Endothelial cell of umbilical vein (primary cell): ENCODE data around the gene ACSS2. TPM values are rescaled to one million over a fixed set of nuclear protein-coding genes. Genes with fewer than 3 reads are reported as not detected.

Experiments used
- BruUV-seq: library from RNA; stranded (reverse); fragments of 400-500 nt; replicated peaks from 2 replicates; lab custom pipeline; 2021; lab: Mats Ljungman, UMichigan
- CTCF ChIA-PET: fragments of 300-600, 350-600 bp; sonication (Branson Sonifier 250); formaldehyde crosslinking; loops from one replicate; lab custom pipeline; 2021; ENCODE audit warnings: antibody characterized with exemption, inconsistent platforms; lab: Charles Lee
- POLR2A ChIA-PET: fragments of 300-600, 350-600 bp; sonication (Branson Sonifier 250); formaldehyde crosslinking; loops from one replicate; lab custom pipeline; 2021; ENCODE audit warnings: antibody characterized with exemption, inconsistent platforms; lab: Charles Lee
- DNase-seq: peaks from one replicate; pipeline ENCODE4 v3.0.0-alpha.2; 2011; ENCODE audit warnings: low read depth, low spot score
- FAIRE-seq: peaks from 2 replicates; lab custom pipeline; 2011; peaks lifted over from hg19 to GRCh38; lab: Jason Lieb, UNC
- H2AFZ ChIP-seq: 2 replicates; pipeline ENCODE4 v1.6.0; 2012; ENCODE audit warnings: low read depth, low read length, control low read depth, inconsistent platforms
- H3K27ac ChIP-seq: 2 replicates; pipeline ENCODE4 v1.5.1; 2011; ENCODE audit warnings: low read depth, mild to moderate bottlenecking, control low read depth, low read length, moderate library complexity; ENCODE audit not compliant: insufficient read depth
- H3K27me3 ChIP-seq, 2 experiments: 2 replicates each; pipeline versions ENCODE4 v1.6.0 to v1.6.1; 2011; ENCODE audit warnings: low read length in 2 of 2, mixed read lengths in 1 of 2; ENCODE audit not compliant: control insufficient read depth in 2 of 2, insufficient read depth in 2 of 2
- H3K36me3 ChIP-seq, 2 experiments: 2 replicates in 1 of 2; 3 replicates in 1 of 2; pipeline ENCODE4 v1.5.1; 2011; ENCODE audit warnings: low read length in 2 of 2, mild to moderate bottlenecking in 1 of 2, moderate library complexity in 1 of 2; ENCODE audit not compliant: control insufficient read depth in 2 of 2, insufficient read depth in 2 of 2; ENCODE audit errors: extremely low read depth in 1 of 2
- H3K4me1 ChIP-seq: 3 replicates; pipeline ENCODE4 v1.5.1; 2011; ENCODE audit warnings: mild to moderate bottlenecking, low read length; ENCODE audit not compliant: control insufficient read depth, insufficient read depth; ENCODE audit errors: extremely low read depth
- H3K4me2 ChIP-seq: 2 replicates; pipeline ENCODE4 v1.6.1; 2011; ENCODE audit warnings: low read length, control low read depth, mixed read lengths; ENCODE audit not compliant: insufficient read depth
- H3K4me3 ChIP-seq, 3 experiments: fragments of 200-600 bp in 1 of 3; sonication (generic), shearing (Covaris generic) in 1 of 3; replicated peaks in 1 of 3; 2 replicates each; pipeline ENCODE4 v1.5.1; 2011 to 2016; ENCODE audit warnings: control low read depth in 3 of 3, low read length in 3 of 3, mild to moderate bottlenecking in 2 of 3, inconsistent platforms in 1 of 3, low read depth in 1 of 3, moderate library complexity in 1 of 3; ENCODE audit not compliant: insufficient read depth in 1 of 3
- H3K79me2 ChIP-seq: 2 replicates; pipeline ENCODE4 v1.6.0; 2012; ENCODE audit warnings: low read length, inconsistent platforms; ENCODE audit not compliant: control insufficient read depth, insufficient read depth
- H3K9ac ChIP-seq: replicated peaks from 2 replicates; pipeline ENCODE3; 2011; ENCODE audit warnings: low read length, control low read depth; ENCODE audit not compliant: insufficient read depth; ENCODE audit errors: extremely low read depth
- H3K9me1 ChIP-seq: replicated peaks from 3 replicates; pipeline ENCODE4 v1.6.0; 2011; ENCODE audit warnings: mild to moderate bottlenecking, low read length; ENCODE audit not compliant: control insufficient read depth, insufficient read depth; ENCODE audit errors: extremely low read depth
- H3K9me3 ChIP-seq: replicated peaks from 2 replicates; pipeline ENCODE4 v1.5.1; 2012; ENCODE audit warnings: low read length, inconsistent platforms; ENCODE audit not compliant: control insufficient read depth, insufficient read depth
- H4K20me1 ChIP-seq: replicated peaks from 2 replicates; pipeline ENCODE3; 2011; ENCODE audit warnings: mild to moderate bottlenecking, low read length; ENCODE audit not compliant: control insufficient read depth, insufficient read depth; ENCODE audit errors: extremely low read depth
- CTCF ChIP-seq, 2 donors: IDR thresholded peaks; 1 replicate in 1 of 2; 2 replicates in 1 of 2; pipeline ENCODE4 v1.5.1; 2011; ENCODE audit warnings: low read length in 2 of 2, mild to moderate bottlenecking in 2 of 2, moderate library complexity in 2 of 2, control low read depth in 1 of 2, inconsistent platforms in 1 of 2, low read depth in 1 of 2; ENCODE audit not compliant: insufficient read depth in 1 of 2; ENCODE audit errors: extremely low read depth in 1 of 2
- EZH2 ChIP-seq: IDR thresholded peaks from 2 replicates; pipeline ENCODE4 v1.6.1; 2012; ENCODE audit warnings: borderline replicate concordance, low read depth, mild to moderate bottlenecking, moderate library complexity, low read length, inconsistent platforms; ENCODE audit not compliant: severe bottlenecking
- FOS ChIP-seq: IDR thresholded peaks from 2 replicates; pipeline ENCODE4 v1.6.1; 2011; ENCODE audit warnings: mild to moderate bottlenecking, low read length, moderate library complexity, borderline replicate concordance; ENCODE audit not compliant: insufficient read depth
- GATA2 ChIP-seq: IDR thresholded peaks from 2 replicates; pipeline ENCODE4 v1.7.0; 2011; ENCODE audit warnings: low read depth, mild to moderate bottlenecking, moderate library complexity, mixed read lengths, low read length; ENCODE audit not compliant: insufficient read length, insufficient read depth
- JUN ChIP-seq: IDR thresholded peaks from 2 replicates; pipeline ENCODE4 v1.6.1; 2011; ENCODE audit warnings: borderline replicate concordance, low read depth; ENCODE audit not compliant: insufficient read length, insufficient read depth
- MAX ChIP-seq: IDR thresholded peaks from 2 replicates; pipeline ENCODE4 v1.6.1; 2011; ENCODE audit not compliant: insufficient read depth, insufficient read length
- MYC ChIP-seq: IDR thresholded peaks from one replicate; pipeline ENCODE4 v1.6.1; 2011; ENCODE audit warnings: mild to moderate bottlenecking, low read depth, low read length
- POLR2A ChIP-seq: IDR thresholded peaks from 2 replicates; pipeline ENCODE4 v1.6.1; 2012; ENCODE audit warnings: low read depth, mild to moderate bottlenecking, control low read depth, low read length
- POLR2AphosphoS5 ChIP-seq: IDR thresholded peaks from 2 replicates; pipeline ENCODE4 v1.6.1; 2012; ENCODE audit warnings: low read depth, mild to moderate bottlenecking, control low read depth, low read length, moderate library complexity; ENCODE audit not compliant: insufficient read depth
- dilution Hi-C: fragments of 300-500 bp; cut with MboI; formaldehyde crosslinking; loops from one replicate; pipeline ENCODE4 v1.15.0; 2019; ENCODE audit warnings: low sequenced_read_pairs; ENCODE audit not compliant: extremely low pct_ligation_motif_present
- intact Hi-C: fragments of 100-400 bp; cut with micrococcal nuclease; formaldehyde crosslinking; loops from one replicate; pipeline ENCODE4 v1.10.0; 2022
- polyA plus RNA-seq, 4 experiments: library from polyadenylated mRNA; depleted of rRNA in 3 of 4; stranded (reverse) in 3 of 4; unstranded in 1 of 4; fragments of >200 nt; gene quantifications; 2 replicates each; pipeline versions ENCODE4 v1.2.1 to v1.2.3, GENCODE V29; 2011 to 2012; ENCODE audit warnings: missing spikeins in 1 of 4
- total RNA-seq: library from RNA; stranded (reverse); gene quantifications from 2 replicates; pipeline ENCODE4 v1.2.3, GENCODE V29; 2021

Gene ACSS2
- total and polyA plus RNA-seq, 2 donors (not counting 3 experiments of a cell fraction or from before 2014, with no cell fraction given), result 40.7 to 42.3 TPM

- no peak for DNase-seq
Observed at GRCh38 chr20:34940081-34940481, 63.7 kb downstream of the ACSS2 start.

More at GRCh38 chr20:34940081-34940481, 63.7 kb downstream of the ACSS2 start:
- CTCF ChIA-PET, result interaction anchor here (1.8 kb wide), 1 partner anchor 170 kb away, joined by 4 read pairs; no protein-coding TSS in a partner anchor
- H3K27ac ChIP-seq, result no peak overlapping the region
- no peak overlapping the region for H3K4me3 ChIP-seq
- peaks cover 2 to 8% of the 10 kb centered on the region in 2 experiments for H3K36me3 ChIP-seq
- peaks cover 13% of the 10 kb centered on the region for H3K4me1 ChIP-seq
- no peak for FAIRE-seq
- no peaks in the 10 kb centered on the region for H4K20me1 ChIP-seq
- peaks cover 2% of the 10 kb centered on the region for H3K9me1 ChIP-seq
- H3K9me3 ChIP-seq, result no peaks in the 10 kb centered on the region
- no peak for TF ChIP-seq CTCF (IDR thresholded peaks at IDR 0.05; ENCODE audit: extremely low read depth in 1 of 2, insufficient read depth in 1 of 2, low read depth in 1 of 2, low read length in 2 of 2)
- no peak for TF ChIP-seq MAX
- no peak for TF ChIP-seq EZH2
- no peak for TF ChIP-seq POLR2A
- no peak for TF ChIP-seq JUN
- TF ChIP-seq FOS, result no peak
- no peak for TF ChIP-seq MYC
- TF ChIP-seq POLR2AphosphoS5, result no peak
- TF ChIP-seq GATA2, result no peak
- H3K9ac ChIP-seq, result no peak overlapping the region
- no peak overlapping the region for H3K4me2 ChIP-seq
- H3K79me2 ChIP-seq, result no peaks in the 10 kb centered on the region
- dilution Hi-C loops, result no loop called here
- BruUV-seq, result no TSS peak
- POLR2A ChIA-PET, result no interaction called here
- intact Hi-C loops, result no loop called here
- no peaks in the 10 kb centered on the region for H3K27me3 ChIP-seq
- H2AFZ ChIP-seq, result no peak overlapping the region
